AG10803 (cell line): ENCODE results near the gene SPDYA.

ENCODE experiments used
- DNase-seq: peaks from one replicate; pipeline ENCODE4 v3.0.0; 2010; ENCODE audit warnings: low read depth
- H3K4me3 ChIP-seq: 2 replicates; pipeline ENCODE4 v1.5.1; 2011; ENCODE audit warnings: mild to moderate bottlenecking, low read length, control low read depth
- CTCF ChIP-seq: conservative IDR thresholded peaks from 2 replicates; pipeline ENCODE4 v1.5.1; 2011; ENCODE audit warnings: mild to moderate bottlenecking, low read length, control low read depth, inconsistent platforms

SPDYA gene

GRCh38 chr2:28893488-28893887 is 82.9 kb downstream of the SPDYA start:
- DNase-seq = no peak
- H3K4me3 ChIP-seq = no peak overlapping the region
- no peak for TF ChIP-seq CTCF

- peak within 1 kb of the TSS; percentile 98 for H3K4me3 ChIP-seq
- peak; percentile 99 for DNase-seq
- no peak for TF ChIP-seq CTCF
Measured at GRCh38 chr2:28894470-28895188, 84.0 kb downstream of the SPDYA start, which contains the start of gene WDR43. WDR43 (plus strand) TSS chr2:28894667; CDS start chr2:28894699, 32 bp downstream.

GRCh38 chr2:28895189-28895893 is 84.7 kb downstream of the SPDYA start:
- H3K4me3 ChIP-seq = peak overlapping the region; percentile 98
- TF ChIP-seq CTCF = no peak
- peak; percentile 17 for DNase-seq

DNA sequence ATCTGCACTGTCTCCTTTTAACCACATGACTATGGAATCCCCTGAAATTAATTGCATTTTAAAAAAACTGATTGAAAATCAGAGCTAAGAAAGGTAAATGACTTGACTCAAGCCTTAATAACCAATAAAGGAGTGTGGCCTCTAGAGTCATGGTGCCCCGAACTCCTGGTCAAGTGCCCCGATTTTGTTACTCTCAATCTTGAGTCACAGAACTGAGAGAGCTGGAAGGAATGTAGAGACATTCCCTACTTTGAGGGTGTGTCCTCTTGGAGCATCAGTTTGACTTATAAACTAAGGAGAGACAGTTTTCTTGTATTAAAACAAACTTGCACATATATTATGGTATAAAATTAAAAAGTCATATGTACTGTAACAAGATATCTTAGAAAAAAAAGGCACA is 86.3 kb downstream of the SPDYA start:
- H3K4me3 ChIP-seq = no peak overlapping the region
- TF ChIP-seq CTCF = no peak
- DNase-seq = peak; percentile 58

DNA sequence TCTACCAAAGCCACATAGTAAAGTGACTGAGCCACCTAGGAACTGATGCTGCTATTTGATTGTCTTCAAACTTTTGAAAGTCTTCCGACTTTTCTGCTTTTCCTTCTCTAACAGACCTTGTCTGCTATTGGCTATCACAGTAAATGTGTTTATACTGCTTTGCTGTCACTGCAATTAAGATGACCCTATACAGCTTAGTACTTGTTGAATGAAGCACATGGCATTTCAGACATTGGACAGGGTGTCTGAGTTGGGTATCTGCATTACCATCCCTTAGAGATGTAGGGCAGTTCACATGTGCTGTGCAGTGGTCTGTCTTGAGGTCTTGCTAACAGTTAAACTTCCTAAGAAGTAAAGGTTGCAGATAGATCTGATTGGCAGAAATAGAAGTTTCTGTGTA is 87.4 kb downstream of the SPDYA start:
- no peak for TF ChIP-seq CTCF
- DNase-seq = no peak
- no peak overlapping the region for H3K4me3 ChIP-seq
